NT2/D1 (cell line): ENCODE results near the gene KLK5.

Experiments
- DNase-seq: peaks from one replicate; pipeline ENCODE4 v3.0.0-alpha.2; 2011; ENCODE audit warnings: low read depth, low spot score
- H3K27me3 ChIP-seq: 2 replicates; pipeline ENCODE4 v1.6.0; 2011; ENCODE audit warnings: mild to moderate bottlenecking; ENCODE audit not compliant: insufficient read length, insufficient read depth
- H3K36me3 ChIP-seq: 2 replicates; pipeline ENCODE4 v1.6.1; 2011; ENCODE audit warnings: mild to moderate bottlenecking, low read length, mixed read lengths; ENCODE audit not compliant: insufficient read depth, insufficient read length
- H3K4me1 ChIP-seq: 2 replicates; pipeline ENCODE4 v1.5.1; 2011; ENCODE audit not compliant: insufficient read depth, insufficient read length
- H3K4me3 ChIP-seq: 2 replicates; pipeline ENCODE4 v1.5.1; 2011; ENCODE audit warnings: low read depth; ENCODE audit not compliant: insufficient read length
- H3K9ac ChIP-seq: 2 replicates; pipeline ENCODE4 v1.6.0; 2011; ENCODE audit warnings: low read depth; ENCODE audit not compliant: insufficient read length
- H3K9me3 ChIP-seq: 2 replicates; pipeline ENCODE4 v1.5.1; 2011; ENCODE audit warnings: mild to moderate bottlenecking, low read length; ENCODE audit not compliant: insufficient read depth
- SUZ12 ChIP-seq: IDR thresholded peaks from 2 replicates; pipeline ENCODE4 v1.6.1; 2011; ENCODE audit not compliant: insufficient read length, insufficient read depth; ENCODE audit errors: extremely low read depth
- YY1 ChIP-seq: IDR thresholded peaks from 2 replicates; pipeline ENCODE4 v1.6.1; 2011; ENCODE audit not compliant: insufficient read length, insufficient read depth
- ZNF274 ChIP-seq: IDR thresholded peaks from 2 replicates; pipeline ENCODE4 v1.6.1; 2011; ENCODE audit warnings: mild to moderate bottlenecking, low read depth, low read length

Gene KLK5

DNA sequence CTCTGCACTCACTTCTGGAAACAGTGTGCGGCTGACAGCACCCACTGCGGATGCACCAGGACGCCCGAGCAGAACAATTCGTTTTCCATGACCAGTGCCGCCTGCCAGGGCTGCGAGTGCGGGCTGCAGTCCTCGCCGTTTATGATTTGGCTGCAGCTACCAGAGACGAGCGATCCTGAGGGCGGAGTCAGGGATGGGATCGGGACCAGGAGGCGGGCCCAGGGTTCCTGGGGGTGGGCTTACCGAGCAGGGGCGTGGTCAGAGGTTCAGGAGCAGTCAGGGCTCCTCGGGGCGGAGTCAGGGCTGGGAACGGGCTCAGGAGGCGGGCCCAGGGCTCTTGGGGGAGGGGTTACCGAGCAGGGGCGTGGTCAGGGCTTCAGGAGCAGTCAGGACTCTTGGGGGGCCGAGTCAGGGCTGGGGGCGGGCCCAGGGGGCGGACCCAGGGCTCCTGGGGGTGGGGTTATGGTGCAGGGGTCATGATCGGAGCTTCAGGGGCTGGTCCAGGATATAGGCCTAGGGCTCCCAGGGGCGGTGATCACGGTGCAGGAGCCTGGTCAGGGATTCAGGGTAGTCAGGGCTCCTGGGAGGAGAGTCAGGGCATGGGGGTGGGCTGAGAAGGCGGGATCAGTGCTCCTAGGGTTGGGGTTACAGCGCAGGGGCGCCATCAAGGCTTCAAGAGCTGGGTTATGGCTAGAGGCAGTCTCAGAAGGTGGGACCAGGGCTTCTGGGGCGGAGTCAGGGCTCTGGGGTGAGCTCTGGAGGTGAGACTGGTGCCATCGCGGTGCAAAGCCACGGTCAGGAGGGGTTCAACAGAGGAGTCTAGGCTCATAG, 43.4 kb downstream of the KLK5 start:
- Histone ChIP-seq H3K4me3 (no peak overlapping the region), H3K9ac (no peak overlapping the region), H3K9me3 (no peaks in the 10 kb centered on the region), H3K27me3 (peaks cover 10% of the 10 kb centered on the region), H3K4me1 (peaks cover 6% of the 10 kb centered on the region), H3K36me3 (no peaks in the 10 kb centered on the region)
- TF ChIP-seq ZNF274 = no peak
- TF ChIP-seq YY1 = no peak
- TF ChIP-seq SUZ12 = no peak
- peak; percentile 85 for DNase-seq

DNA sequence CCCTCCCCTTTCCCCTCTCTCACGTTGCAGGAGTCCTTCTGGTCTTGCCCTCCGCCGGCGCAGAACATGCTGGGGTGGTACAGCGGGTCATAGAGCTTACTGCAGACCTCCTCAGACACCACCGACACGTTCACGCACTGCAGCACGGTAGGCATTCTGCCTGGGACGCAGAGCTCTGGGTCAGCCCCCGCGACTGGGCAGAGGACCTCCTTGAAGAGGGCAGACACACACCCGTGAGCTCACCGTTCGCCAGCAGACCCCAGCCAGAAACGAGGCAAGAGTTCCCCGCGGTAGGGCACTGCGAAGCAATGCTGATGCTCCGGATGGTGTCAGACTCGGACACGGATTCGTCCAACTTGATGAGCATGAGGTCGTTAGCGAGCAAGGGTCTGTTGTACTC, 44.5 kb downstream of the KLK5 start:
- no peak for TF ChIP-seq SUZ12
- TF ChIP-seq YY1 = no peak
- no peak for TF ChIP-seq ZNF274
- Histone ChIP-seq H3K4me1 (peaks cover 6% of the 10 kb centered on the region), H3K36me3 (no peaks in the 10 kb centered on the region), H3K9me3 (no peaks in the 10 kb centered on the region), H3K9ac (no peak overlapping the region), H3K4me3 (no peak overlapping the region), H3K27me3 (peaks cover 6% of the 10 kb centered on the region)
- no peak for DNase-seq

DNA sequence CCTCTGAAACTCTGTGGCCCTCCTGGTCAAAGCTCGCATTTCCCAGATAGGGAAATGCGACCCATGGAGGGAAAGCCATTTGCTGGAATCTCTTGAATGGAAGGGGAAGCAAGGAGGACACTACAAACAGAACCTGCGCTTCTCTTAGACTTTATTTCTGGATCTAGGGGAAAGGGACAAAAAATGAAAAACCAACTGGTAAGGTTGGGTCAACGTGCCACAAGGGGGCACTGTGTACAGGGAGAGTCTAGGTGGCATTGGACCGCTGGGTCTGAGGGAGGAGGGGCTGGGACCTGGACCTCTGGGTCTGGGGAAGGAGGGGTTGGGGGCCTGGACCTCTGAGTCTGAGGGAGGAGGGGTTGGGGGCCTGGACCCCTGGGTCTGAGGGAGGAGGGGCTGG, 46.6 kb downstream of the KLK5 start:
- H3K36me3 ChIP-seq = no peaks in the 10 kb centered on the region
- TF ChIP-seq ZNF274 (no peak), YY1 (no peak), SUZ12 (no peak)
- H3K9ac ChIP-seq = no peak overlapping the region
- no peaks in the 10 kb centered on the region for H3K9me3 ChIP-seq
- no peak overlapping the region for H3K4me3 ChIP-seq
- H3K27me3 ChIP-seq = no peaks in the 10 kb centered on the region
- H3K4me1 ChIP-seq = peaks cover 6% of the 10 kb centered on the region
- DNase-seq = no peak

DNA sequence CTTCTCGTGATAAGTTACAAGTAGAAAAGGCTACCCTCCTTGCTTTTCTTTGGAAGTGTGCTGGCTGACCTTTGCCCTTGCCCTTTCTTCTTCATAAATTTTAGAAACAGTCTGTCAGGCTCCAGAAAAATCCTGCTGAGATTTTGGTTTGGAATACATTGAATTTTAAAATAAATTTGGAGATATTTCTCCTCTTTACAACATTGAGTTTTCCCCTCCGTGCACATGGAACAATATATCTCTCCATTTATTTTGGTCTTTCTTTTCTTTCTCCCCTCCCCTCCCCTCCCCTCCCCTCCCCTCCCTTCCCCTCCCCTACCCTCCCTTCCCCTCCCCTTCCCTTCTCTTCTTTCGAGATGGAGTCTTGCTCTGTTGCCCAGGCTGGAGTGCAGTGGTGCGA, 50.2 kb downstream of the KLK5 start:
- H3K27me3 ChIP-seq = no peaks in the 10 kb centered on the region
- H3K9ac ChIP-seq = no peak overlapping the region
- H3K4me1 ChIP-seq = no peaks in the 10 kb centered on the region
- H3K36me3 ChIP-seq = no peaks in the 10 kb centered on the region
- H3K9me3 ChIP-seq = no peaks in the 10 kb centered on the region
- no peak overlapping the region for H3K4me3 ChIP-seq
- DNase-seq = no peak
- TF ChIP-seq ZNF274 (no peak), SUZ12 (no peak), YY1 (no peak)

DNA sequence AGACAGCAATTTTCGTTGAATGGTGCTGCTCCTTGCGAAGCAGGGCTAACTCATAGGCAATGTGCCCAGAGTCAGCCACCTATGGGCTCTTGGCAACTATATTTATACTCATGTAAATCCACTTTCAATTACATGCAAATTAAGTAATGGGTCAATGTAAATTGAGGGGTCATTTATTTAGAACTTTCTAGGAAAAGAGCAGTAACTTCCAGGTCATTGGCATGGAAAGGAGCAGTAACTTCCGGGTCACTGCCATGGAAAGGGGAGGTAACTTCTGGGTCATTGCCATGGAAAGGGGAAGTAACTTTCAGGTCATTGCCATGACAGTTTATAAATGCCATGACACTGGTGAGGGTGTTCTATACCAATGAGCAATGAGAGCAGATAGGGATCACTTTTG, 53.3 kb downstream of the KLK5 start:
- Histone ChIP-seq H3K36me3 (no peaks in the 10 kb centered on the region), H3K27me3 (no peaks in the 10 kb centered on the region), H3K4me1 (no peaks in the 10 kb centered on the region), H3K9me3 (peaks cover 10% of the 10 kb centered on the region; the same call in 1 of the 2 replicates), H3K9ac (no peak overlapping the region), H3K4me3 (no peak overlapping the region)
- DNase-seq = no peak
- no peak for TF ChIP-seq SUZ12
- TF ChIP-seq YY1 = no peak
- no peak for TF ChIP-seq ZNF274

DNA sequence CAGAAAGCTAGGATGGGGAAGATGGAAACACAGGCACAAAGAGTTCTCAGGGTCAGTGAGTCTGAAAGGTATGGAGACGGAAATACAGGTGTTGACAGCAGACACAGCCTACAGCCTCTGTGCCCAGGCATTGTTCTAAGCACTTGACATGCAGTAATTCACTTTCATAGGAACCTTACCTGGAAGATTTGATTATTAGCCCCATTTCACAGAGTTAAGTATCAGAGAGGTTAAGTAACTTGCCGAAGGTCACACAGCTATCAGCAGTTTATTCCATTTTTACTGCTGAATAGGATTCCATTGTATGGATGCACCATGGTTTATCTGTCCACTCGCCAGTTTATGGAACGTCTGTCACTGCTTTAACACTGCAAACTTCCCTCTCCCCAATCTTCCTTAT, 54.8 kb downstream of the KLK5 start:
- no peaks in the 10 kb centered on the region for H3K36me3 ChIP-seq
- H3K4me3 ChIP-seq = no peak overlapping the region
- no peak overlapping the region for H3K9ac ChIP-seq
- no peak for DNase-seq
- H3K9me3 ChIP-seq = peaks cover 20% of the 10 kb centered on the region; the same call in 1 of the 2 replicates
- TF ChIP-seq SUZ12 = no peak
- no peak for TF ChIP-seq ZNF274
- H3K27me3 ChIP-seq = no peaks in the 10 kb centered on the region
- no peaks in the 10 kb centered on the region for H3K4me1 ChIP-seq

DNA sequence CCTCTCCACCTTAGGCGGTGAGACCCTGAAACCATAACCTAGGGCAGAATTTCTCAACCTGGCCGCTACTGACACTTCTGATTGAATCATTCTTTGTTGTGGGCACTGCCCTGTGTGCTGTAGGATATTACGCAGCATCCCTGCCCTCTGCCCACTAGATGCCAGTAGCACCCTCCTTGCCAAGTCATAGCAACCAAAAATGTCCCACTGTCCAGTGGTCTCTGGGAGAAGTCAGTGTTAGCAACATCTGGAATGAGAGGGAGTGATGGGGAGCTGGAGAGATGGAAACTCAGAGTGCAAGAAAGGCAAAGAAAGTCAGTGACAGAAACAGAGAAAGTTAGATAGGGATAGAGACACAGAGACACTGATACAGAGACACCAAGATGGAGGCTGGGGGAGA, 55.2 kb downstream of the KLK5 start:
- H3K4me3 ChIP-seq = no peak overlapping the region
- peaks cover 23% of the 10 kb centered on the region; the same call in 1 of the 2 replicates for H3K9me3 ChIP-seq
- no peak for DNase-seq
- TF ChIP-seq SUZ12 (no peak), YY1 (no peak), ZNF274 (no peak)
- H3K4me1 ChIP-seq = no peaks in the 10 kb centered on the region
- H3K36me3 ChIP-seq = no peaks in the 10 kb centered on the region
- no peak overlapping the region for H3K9ac ChIP-seq
- no peaks in the 10 kb centered on the region for H3K27me3 ChIP-seq
